GM19238 (cell line): ENCODE measurements around the gene FRA10AC1.
"Not testable (repeated sequence)": the region's sequence is repeated elsewhere in the genome, so short reads cannot be mapped to it uniquely, and the experiment has no call there.

Experiments used
- DNase-seq: peaks from one replicate; pipeline ENCODE4 v3.0.0; 2011; ENCODE audit warnings: low spot score; ENCODE audit not compliant: insufficient read length

Gene FRA10AC1

DNA sequence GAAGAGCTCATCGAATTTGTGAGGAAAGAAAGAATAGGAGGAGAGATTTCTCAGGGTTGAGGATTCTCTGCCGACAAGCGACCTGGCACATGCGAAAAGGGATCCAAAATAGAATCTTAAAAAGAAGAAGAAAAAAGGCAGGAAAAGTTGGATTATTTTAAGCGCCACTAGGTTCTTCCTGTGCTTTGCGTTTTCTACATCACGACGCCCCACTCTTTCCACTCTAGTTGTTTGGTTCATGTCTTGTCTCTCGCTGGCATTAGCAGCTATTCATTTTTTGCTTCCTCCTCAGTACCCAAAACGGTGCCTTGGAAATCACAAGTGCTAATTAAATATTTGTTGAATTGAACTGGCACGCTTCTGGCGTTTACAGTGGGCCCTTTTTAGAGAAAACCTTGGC lies 674 bp upstream of the FRA10AC1 start:
- DNase-seq = no peak

- no peak for DNase-seq
Observed at GRCh38 chr10:93701866-93702209, 554 bp downstream of the FRA10AC1 start.

DNA sequence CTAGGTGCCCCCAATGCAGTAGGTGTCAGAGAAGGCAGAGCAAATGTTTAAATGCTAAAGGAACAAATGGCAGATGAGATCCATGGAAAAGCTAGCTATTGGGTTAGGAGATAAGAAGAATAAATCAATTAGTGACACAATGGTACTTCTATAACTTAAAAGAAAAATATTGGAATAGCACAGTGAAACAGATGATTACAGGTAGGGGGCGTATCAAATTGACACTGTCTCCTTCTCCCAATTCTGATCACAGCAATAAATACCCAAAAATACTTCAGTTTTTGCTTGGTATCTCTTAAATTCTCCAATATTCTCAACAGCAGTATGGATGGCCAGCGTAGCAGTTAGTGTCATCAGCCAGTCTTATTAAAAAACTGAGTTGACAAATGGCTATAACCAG lies 5.2 kb downstream of the FRA10AC1 start:
- DNase-seq = no peak

GRCh38 chr10:93696582-93696981 lies 5.8 kb downstream of the FRA10AC1 start:
- not testable (repeated sequence) for DNase-seq

DNA sequence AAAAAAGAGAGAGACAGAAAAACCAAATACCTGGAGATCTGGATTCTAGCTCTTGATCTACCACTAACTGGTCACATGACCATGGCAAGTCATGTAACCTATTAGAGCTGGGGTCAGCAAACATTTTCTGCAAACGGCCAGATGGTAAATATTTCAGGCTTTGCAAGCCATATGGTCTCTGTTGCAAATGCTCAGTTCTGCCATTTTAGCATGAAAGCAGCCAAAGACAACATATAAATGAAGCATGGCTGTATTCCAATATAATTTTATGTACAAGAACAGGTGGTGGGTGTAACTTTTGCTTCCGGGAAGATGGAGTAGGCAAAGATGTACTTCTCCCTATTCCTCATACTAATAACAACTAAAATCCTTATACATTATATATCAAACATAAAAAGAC lies 6.7 kb downstream of the FRA10AC1 start:
- no peak for DNase-seq

DNA sequence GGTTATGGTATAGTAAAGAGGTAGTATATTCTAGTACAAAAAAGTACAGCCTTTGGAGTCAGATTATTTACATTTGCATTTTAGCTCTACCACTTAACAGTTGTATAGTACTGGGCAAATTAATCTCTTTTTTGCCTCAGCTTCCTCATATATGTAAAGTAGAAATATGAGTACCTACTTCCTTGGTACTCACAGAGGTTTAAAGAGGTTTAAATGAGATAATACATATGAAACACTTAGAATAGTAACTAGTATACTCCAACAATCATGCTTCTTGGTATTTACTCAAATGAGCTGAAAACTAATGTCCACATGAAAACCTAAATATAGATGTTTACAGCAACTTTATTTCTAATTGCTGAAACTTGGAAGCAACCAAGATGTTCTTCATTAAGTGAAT lies 14.7 kb downstream of the FRA10AC1 start:
- no peak for DNase-seq

DNA sequence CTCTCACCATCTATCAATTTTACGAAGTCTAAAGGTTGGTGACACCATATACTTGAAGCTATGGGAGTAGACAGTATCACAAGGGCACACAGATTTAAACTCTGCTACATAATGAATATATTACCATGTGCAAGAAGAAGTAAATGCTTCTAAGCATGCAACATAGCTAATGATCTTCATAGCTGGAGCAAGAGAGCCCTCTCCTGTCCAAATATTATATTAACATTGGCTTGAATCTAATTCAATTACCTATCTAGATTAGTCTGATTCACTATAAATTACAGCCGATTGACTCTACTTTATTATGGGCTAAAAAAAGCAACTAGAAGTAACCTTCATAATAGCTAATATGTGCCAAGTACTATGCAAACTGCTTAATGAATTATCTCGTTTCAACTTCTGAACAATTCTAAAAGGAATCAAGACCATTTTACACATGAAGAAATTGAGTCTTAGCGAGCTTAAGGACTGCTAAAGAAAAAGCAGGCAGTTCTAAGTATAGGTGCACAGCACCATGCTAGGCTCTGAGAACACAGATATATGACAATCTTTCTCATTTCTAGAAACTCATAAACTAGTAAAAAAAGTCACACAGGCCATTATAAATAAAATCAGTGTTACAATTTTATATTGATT lies 21.9 kb downstream of the FRA10AC1 start:
- no peak for DNase-seq

DNA sequence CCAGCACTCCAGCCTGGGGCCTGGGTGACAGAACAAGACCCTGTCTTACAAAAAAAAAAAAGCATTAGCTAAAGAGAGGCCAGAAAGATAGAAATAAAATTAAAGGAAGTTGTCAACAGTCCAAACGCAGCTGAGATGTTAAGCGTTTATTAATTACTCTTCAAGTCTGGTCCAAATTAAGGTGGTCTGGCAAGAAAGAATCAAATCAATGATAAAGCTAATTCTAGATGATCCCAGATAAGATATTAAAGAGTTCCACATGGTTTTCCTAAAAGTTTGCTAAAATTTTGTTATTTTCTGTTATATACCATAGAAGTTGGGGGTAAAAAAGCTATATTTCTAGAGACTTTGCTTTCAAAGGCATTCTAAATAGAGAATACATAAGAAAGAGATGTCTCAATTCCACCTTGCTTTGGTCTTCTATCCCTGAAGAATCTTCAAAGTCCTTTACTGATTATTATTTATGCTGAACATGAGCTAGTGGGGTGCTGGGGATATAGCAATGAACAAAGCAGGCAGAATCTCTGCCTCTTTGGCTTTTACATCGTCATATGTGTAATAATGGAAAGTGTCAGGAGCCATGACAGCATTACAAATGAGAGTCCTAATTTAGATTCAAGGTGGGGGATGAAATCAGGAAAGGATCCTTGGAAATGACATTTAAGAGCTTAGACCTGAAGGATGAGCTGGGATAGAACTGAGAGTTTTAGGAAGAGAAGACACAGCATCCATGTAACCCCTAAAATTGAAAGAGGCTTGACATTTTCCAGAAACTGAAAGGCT lies 23.4 kb downstream of the FRA10AC1 start:
- DNase-seq = no peak

DNA sequence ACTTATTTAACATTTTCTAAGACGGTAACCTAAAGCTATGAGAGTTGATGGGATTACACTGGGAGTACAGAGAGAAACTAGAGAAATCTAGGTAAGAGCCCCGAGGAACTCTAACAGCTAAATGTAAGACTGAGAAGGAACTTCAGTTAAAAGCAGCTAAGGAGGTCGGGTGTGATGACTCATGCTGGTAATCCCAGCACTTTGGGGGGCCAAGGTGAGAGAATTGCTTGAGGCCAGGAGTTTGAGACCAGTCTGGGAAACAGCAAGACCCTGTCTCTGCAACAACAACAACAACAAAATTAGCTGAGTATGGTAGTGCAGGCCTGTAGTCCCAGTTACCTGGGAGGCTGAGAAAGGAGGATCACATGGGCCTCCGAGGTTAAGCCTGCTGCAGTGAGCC lies 24.0 kb downstream of the FRA10AC1 start:
- DNase-seq = no peak

DNA sequence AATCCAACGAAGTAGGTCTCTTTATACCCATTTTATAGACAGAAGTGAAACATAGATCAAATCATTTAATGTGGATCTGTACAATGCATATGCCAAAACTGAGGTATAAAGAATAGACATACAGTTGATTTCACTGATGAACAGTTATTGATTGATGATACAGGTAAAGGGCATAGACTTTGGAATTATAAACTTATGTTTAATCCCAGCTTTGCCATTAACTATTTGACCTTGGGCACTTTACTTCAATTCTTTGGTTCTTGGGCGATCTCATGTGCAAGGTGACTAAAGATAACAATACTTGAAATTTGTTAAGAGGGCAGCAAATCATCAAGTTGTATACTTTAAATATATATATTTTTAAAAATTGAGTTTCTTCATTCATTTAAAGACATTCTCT lies 28.6 kb downstream of the FRA10AC1 start:
- DNase-seq = no peak

GRCh38 chr10:93672890-93673289 lies 29.5 kb downstream of the FRA10AC1 start:
- no peak for DNase-seq

DNA sequence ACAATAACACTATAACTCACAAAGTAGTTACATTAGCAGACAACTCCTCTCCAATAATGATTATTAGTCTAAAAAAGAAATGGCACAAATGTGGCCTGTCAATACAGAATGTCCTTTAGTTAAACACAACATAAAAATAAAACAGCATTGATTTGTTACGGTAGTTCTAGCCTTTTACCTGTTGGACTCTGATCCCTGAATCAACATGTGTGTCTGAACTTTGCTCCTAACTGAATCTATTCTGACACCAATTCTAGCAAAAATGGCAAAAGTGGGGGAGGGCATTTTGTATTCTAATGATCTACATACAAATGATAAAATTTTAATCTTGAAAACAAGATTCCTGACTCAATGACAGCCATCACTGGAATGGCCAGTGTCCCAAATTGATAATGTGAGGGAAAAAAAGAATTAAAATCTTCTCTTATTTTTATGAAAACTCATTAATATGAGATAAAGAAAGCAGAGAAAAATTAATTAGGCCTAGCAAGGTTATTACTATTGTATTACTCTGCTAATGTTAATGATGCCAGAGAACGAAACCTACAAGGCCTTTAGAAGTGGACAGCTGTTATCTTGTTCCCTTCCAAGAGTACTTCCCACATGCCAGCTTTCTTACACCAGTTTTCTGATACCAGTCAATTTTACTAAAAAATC lies 30.2 kb downstream of the FRA10AC1 start:
- DNase-seq = no peak

GRCh38 chr10:93671042-93671441 lies 31.4 kb downstream of the FRA10AC1 start:
- no peak for DNase-seq

DNA sequence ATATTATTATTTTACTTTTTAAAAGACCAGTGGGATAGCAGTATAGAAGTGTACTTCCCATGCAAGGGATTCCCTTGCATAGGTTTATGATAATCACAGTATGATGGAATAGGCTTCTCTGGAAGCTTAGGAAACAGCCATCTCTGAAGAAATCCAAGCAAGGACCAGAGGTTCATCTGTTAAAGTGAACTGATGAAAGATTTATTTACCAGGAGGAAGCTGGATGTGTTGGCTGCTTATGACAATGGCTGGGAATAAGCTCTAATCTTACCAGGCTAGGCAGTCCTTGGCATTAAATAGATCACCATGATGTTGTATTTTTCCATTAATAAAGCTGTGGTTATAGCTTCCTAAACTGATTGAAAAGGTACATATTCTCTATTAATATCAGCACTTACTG lies 32.0 kb downstream of the FRA10AC1 start:
- DNase-seq = no peak

GRCh38 chr10:93667795-93668194 lies 34.6 kb downstream of the FRA10AC1 start:
- DNase-seq = no peak

- DNase-seq = no peak
Observed at GRCh38 chr10:93666030-93666429, 36.4 kb downstream of the FRA10AC1 start.

DNA sequence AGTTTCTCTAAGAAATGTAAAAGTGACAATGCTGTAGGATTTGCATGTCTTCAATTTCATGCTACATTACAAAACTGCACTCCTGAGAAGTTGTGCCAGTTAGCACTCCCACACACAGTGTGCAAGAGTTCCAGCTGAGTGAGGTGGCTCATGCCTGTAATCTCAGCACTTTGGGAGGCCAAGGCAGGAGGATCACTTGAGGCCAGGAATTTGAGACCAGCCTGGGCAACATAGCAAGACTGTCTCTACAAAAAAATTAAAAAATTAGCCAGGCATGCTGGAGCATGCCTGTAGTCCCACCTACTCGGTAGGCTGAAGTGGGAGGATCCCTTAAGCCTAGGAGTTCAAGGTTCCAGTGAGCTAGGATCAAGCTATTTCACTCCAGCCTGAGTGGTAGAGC lies 44.6 kb downstream of the FRA10AC1 start:
- DNase-seq = no peak

DNA sequence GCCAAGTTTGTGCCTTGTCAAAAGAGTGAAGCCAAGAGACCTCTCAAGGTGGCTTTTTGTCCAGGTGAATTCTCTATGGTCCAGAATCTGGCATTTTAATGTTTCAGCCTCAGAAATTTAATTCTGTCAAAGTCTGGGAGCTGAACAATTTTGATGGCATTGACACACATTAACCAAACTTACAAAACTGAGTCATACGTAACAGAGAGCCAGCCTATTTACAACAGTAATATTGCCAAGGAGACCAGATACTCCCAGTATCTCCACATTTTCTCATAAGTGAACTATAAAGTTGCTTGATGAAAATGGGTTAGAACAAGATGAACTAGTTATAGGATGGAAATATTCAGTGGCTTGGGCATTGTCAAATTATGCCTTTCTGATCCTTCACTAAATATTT lies 46.2 kb downstream of the FRA10AC1 start:
- no peak for DNase-seq

GRCh38 chr10:93654201-93654600 lies 48.2 kb downstream of the FRA10AC1 start:
- DNase-seq = no peak

- DNase-seq = no peak
Observed at GRCh38 chr10:93652857-93653256, 49.5 kb downstream of the FRA10AC1 start.

- no peak for DNase-seq
Observed at GRCh38 chr10:93639791-93640190, 62.6 kb downstream of the FRA10AC1 start.

GRCh38 chr10:93630625-93631557 lies 71.5 kb downstream of the FRA10AC1 start:
- no peak for DNase-seq
